ENCODE measurements around the gene DPYSL5. TPM values are rescaled to one million over a fixed set of nuclear protein-coding genes. Genes with fewer than 3 reads are reported as not detected.

The DPYSL5 gene
- total RNA-seq, 1 donor = not detected

- H3K4me3 ChIP-seq (ENCODE audit: low read depth, low read length) = no peak overlapping the region
- peak; percentile 81 for TF ChIP-seq CTCF (IDR thresholded peaks at IDR 0.05; ENCODE audit: insufficient read depth, low read length)
- peak; percentile 60 for DNase-seq (ENCODE audit: low read depth)
Observed at GRCh38 chr2:26942543-26943295, 94.8 kb downstream of the DPYSL5 start.

GRCh38 chr2:26945991-26946750 is 98.2 kb downstream of the DPYSL5 start:
- TF ChIP-seq CTCF (IDR thresholded peaks at IDR 0.05; ENCODE audit: insufficient read depth, low read length) = no peak
- H3K4me3 ChIP-seq (ENCODE audit: low read depth, low read length) = no peak overlapping the region
- DNase-seq (ENCODE audit: low read depth) = no peak

GRCh38 chr2:26946841-26947784 is 99.2 kb downstream of the DPYSL5 start:
- no peak overlapping the region for H3K4me3 ChIP-seq (ENCODE audit: low read depth, low read length)
- no peak for TF ChIP-seq CTCF (IDR thresholded peaks at IDR 0.05; ENCODE audit: insufficient read depth, low read length)
- peak; percentile 36 for DNase-seq (ENCODE audit: low read depth)

GRCh38 chr2:26948800-26949199 is 100.9 kb downstream of the DPYSL5 start:
- no peak for DNase-seq (ENCODE audit: low read depth)
- no peak overlapping the region for H3K4me3 ChIP-seq (ENCODE audit: low read depth, low read length)
- no peak for TF ChIP-seq CTCF (IDR thresholded peaks at IDR 0.05; ENCODE audit: insufficient read depth, low read length)

- DNase-seq (ENCODE audit: low read depth) = no peak
- no peak for TF ChIP-seq CTCF (IDR thresholded peaks at IDR 0.05; ENCODE audit: insufficient read depth, low read length)
- H3K4me3 ChIP-seq (ENCODE audit: low read depth, low read length) = no peak overlapping the region
Observed at GRCh38 chr2:26950246-26950645, 102.3 kb downstream of the DPYSL5 start.

- TF ChIP-seq CTCF (IDR thresholded peaks at IDR 0.05; ENCODE audit: insufficient read depth, low read length) = no peak
- no peak for DNase-seq (ENCODE audit: low read depth)
- H3K4me3 ChIP-seq (ENCODE audit: low read depth, low read length) = no peak overlapping the region
Observed at GRCh38 chr2:26951236-26951635, 103.3 kb downstream of the DPYSL5 start.

All from fibroblast of the aortic adventitia (primary cell).